GM19463 (cell line): ENCODE measurements around the gene ZNF786.
"Not testable (repeated sequence)": the region's sequence is repeated elsewhere in the genome, so short reads cannot be mapped to it uniquely, and the experiment has no call there.

Experiments used
- ATAC-seq: cut with Tn5 transposase; IDR thresholded peaks from one replicate; pipeline ENCODE4 v1.9.1; 2021; ENCODE audit warnings: mild to moderate bottlenecking, moderate library complexity; ENCODE audit not compliant: unreplicated experiment

The ZNF786 gene, protein sequence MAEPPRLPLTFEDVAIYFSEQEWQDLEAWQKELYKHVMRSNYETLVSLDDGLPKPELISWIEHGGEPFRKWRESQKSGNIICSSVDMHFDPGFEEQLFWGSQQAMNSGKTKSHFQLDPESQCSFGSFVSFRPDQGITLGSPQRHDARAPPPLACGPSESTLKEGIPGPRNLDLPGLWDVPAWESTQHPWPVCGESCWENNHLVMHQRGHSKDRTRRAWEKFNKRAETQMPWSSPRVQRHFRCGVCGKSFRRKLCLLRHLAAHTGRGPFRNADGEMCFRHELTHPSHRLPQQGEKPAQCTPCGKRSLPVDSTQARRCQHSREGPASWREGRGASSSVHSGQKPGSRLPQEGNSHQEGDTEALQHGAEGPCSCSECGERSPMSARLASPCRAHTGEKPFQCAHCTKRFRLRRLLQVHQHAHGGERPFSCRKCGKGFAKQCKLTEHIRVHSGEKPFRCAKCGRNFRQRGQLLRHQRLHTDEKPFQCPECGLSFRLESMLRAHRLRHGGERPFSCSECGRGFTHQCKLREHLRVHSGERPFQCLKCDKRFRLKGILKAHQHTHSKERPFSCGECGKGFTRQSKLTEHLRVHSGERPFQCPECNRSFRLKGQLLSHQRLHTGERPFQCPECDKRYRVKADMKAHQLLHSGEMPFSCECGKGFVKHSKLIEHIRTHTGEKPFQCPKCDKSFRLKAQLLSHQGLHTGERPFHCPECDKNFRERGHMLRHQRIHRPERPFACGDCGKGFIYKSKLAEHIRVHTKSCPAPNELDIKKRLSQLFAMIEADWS

DNA sequence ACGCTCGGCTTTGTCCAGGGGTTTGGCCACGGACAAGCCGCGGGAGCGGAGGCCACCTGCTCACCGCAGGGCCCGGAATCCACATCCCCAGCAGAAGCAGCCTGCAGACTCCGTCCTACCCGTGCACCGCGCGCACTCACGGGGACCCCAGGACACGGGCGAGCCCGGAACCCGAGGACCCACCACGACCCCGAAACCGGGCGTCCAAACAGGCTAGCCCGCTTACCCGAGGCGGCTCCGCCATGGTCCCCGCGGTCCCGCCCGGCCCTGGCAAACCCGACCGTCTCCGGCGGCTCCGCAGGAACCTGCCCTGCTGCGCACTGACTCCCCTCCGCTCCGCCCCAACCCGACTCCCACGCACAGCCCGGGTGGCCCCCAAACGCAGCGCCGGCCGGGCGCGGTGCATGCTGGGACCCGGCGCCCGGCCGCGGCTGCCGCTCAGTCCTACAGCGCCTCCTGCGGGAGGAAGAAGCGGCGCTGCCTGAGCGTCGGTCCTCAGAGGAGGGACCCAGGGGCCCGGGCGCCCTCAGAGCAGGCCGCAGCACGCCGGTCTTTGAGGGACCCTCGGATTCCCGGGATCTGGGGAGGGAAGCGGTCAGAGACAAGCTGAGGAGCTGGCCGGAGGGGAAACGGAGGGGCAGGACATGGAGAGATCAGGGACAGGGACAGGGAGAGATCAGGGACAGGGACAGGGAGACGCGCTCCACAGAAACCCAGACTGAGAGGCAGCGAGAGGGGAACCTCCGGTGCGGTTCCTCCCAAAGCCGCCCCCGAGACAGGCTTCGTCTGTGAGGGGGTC lies at the start of gene ZNF786:
Gene ZNF786, minus strand, starts transcription at position 322 of the 799 bp plus-strand sequence. Its CDS starts 78 bp downstream, at position 244.
- peak; percentile 74 for ATAC-seq

DNA sequence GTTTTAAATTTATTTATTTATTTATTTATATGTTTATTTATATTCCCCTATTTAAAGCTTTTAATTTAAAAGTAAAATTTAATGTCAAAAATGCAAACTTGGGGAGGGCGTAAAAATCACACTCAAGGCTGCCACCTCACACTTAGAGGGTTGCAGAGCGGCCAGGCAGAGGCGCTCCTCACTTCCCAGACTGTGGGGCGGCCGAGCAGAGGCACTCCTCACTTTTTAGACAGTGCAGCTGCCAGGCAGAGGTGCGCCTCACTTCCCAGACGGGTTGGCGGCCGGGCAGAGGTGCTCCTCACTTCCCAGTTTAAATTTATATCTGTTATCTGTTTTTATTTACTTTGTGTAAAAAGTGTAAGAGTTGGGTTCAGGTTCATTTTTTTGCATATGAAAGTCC lies 45.6 kb upstream of the ZNF786 start:
- ATAC-seq = no peak

DNA sequence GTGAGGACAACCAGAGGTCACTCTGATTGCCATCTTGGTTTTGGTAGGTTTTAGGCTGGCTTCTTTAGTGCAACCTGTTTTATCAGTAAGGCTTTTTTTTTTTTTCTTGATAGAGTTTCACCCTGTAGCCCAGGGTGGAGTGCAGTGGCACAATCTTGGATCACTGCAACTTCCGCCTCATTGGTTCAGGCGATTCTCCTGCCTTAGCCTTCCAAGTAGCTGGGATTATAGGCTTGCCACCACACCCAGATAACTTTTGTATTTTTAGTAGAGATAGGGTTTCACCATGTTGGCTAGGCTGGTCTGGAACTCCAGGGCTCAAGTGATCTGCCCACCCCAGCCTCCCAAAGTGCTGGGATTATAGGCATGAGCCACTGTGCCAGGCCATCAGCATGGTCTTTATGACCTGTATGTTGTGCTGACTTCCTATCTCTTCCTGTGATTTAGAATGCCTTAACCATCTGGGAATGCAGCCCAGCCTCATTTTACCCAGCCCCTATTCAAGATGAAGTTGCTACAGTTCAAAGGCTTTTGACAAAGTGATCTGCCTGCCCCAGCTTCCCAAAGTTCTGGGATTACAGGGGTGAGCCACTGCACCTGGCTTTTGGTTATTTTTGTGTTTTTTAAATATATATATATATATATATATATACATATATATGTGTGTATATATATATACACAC lies 42.7 kb upstream of the ZNF786 start:
- no peak for ATAC-seq

DNA sequence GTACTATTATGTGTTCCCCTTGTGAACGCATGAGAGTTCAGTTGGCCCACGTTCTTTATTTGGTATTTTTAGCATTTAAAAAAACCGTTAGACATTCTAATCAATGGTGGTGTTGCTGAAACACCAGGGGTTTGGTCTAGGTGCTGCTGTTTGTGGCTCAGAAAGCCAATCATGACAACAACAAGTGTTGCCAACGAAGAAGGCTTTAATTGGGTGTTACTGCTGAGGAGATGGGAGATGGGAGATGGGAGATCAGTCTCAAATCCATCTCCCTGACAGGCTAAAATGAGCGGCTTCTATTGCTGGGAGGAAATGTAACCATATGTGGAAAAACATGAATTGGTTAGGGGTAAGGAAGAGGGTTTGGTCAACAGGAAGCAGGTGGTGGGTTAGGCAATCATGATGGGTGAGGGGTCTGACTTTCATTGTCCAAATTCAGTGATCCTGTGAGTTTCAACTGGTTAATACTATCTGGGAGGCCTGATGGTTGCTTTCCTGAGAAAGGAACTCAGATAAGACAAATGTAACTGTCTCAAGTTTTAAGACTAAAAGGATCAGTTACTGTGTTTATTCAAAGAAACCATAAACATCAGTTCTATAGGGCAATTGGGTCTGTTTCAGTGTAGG lies 40.2 kb upstream of the ZNF786 start:
- ATAC-seq = no peak

GRCh38 chr7:149126662-149127266 lies 36.2 kb upstream of the ZNF786 start:
- peak; percentile 44 for ATAC-seq

DNA sequence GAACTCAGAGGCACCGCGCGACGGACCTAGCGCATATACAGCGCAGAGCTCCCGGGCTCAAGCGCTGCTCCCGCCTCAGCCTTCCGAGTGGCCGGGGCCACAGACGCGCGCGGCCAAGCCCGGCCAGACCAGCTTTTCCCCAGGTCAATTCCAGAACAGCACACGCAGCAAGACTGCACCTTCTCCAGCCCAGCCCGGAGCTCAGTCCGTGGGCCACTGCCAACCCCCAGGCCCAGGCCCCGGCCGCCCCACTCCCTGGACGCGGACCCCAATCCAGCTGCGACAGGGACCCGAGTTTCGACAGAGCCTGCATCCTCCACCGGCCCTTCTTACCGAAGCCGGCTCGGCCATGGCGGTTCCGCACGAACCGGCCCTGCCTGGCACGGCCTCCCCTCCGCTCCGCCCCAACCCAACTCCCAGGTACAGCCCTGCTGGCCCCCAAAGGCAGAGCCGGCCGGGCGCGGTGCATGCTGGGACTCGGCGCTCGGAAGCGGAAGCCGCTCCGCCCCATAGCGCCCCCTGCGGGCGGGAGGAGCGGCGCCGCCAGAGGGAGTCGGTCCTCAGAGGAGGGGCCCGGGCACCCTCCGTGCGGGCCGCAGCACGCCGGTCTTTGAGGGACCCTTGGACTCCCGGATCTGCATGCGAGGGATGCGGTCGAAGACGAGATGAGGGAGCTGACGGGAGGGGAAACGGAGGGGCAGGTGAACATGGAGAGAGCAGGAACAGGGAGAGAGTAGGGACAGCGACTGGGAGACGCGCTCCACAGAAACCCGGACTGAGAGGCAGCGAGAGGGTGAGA lies 35.5 kb upstream of the ZNF786 start, which contains the start of gene ZNF425:
Gene ZNF425, minus strand, starts transcription at position 462 of the 799 bp plus-strand sequence. Its CDS starts 111 bp downstream, at position 351.
- peak; percentile 81 for ATAC-seq

DNA sequence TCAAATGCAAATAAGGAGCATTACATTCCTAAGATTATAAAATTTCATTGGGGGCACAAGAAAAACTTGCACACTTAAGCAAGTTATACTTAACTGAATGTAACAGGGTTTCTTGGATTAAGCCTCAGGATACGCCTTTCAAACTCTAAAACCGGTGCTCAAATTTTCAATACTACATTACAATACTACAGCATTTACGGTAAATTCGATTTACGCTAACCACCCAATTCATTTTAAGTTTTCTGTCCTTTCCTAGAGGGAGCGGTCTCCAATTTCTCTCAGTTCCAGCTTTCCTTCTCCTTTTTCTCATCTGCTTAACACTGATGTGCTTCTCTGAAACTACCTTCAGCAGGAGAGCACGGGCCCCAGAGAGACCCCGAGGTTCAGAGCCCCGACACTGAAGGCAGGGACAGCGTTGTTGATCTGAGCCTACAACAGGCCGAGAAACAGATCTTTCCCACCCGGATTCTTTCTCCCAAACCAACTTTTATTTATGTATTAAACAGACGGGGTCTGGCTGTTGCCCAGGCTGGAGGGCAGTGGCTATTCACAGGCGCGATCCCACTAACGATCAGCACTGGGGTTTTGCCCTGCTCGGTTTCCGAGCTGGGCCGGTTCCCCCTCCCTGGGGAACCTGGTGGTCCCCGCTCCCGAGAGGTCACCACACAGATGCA lies 34.8 kb upstream of the ZNF786 start:
- ATAC-seq = no peak

- ATAC-seq = no peak
Observed at GRCh38 chr7:149109969-149110368, 19.5 kb upstream of the ZNF786 start.

DNA sequence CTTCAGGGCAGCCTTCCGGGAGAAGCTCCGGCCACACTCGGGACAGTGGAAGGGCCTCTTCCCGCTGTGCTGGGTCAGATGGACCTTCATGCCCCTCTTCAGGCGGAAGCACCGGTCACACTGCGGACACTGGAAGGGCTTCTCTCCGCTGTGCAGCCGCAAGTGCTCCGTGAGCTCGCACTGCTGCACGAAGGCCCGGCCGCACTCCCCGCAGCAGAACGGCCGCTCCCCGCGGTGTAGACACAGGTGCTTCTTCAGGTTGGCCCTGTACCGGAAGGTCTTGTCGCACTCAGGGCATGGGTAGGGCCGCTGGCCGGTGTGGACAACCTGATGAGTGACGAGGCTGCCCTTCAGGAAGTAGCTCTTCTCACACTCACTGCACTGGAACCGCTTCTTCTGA lies 14.2 kb upstream of the ZNF786 start:
- ATAC-seq = no peak

GRCh38 chr7:149104214-149104613 lies 13.7 kb upstream of the ZNF786 start:
- no peak for ATAC-seq

DNA sequence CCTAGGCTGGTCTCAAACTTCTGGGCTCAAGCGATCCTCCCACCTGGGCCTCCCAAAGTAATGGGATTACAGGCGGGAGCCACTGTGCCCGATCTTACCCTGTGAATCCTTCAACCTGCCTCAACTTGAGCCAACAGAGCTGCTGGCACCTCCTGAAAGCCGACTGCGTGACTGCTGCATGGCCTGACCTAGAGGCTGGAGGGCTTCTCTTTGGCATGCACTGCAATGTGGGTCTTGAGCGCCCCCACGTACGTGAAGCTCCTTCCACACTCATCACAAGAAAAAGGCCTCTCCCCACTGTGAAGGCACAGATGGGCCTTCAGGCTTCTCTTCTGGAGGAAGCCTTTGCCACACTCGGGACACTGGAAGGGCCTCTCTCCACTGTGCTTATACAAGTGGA lies 12.9 kb upstream of the ZNF786 start:
- no peak for ATAC-seq

GRCh38 chr7:149102666-149103065 lies 12.1 kb upstream of the ZNF786 start:
- no peak for ATAC-seq

GRCh38 chr7:149100821-149101220 lies 10.3 kb upstream of the ZNF786 start:
- no peak for ATAC-seq

DNA sequence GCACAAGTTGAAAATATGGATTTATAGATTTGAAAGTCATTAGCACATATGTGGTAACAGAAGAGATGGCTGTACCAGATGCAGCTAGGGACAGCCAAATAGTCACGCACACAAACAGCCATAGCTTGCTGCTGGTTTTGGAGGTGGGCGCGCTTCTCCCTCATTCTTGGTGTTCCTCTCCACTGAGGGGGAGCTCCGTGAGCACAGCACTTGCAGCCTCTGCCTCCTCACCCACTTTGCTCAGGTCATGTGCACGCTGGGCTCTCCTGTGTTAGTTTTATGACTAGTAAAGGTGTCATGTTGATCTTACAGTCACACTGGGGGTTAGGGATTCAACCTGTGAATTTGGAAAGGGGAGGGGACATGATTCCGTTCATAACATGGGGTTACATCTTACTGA lies 8.5 kb upstream of the ZNF786 start:
- ATAC-seq = no peak

GRCh38 chr7:149097088-149097487 lies 6.6 kb upstream of the ZNF786 start:
- no peak for ATAC-seq

DNA sequence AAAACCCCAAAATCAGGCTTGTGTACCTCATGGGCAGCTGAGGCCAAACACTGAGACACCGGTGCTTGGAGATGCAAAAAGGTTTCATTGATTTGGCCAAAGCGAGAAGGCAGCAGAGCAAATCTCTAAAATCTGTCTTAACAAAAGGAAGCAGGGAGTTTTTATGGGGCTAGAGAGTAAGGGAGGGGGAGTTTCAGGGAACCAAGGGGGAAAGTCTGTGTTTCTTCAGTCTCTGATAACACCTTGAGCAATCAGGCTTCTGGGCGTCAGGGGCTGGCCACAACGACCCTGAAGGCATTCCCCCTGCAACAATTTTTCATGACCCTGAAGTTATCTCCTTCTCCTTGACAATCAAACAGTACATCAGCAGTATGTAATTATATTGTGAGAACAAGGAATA lies 2.7 kb upstream of the ZNF786 start:
- ATAC-seq = no peak

DNA sequence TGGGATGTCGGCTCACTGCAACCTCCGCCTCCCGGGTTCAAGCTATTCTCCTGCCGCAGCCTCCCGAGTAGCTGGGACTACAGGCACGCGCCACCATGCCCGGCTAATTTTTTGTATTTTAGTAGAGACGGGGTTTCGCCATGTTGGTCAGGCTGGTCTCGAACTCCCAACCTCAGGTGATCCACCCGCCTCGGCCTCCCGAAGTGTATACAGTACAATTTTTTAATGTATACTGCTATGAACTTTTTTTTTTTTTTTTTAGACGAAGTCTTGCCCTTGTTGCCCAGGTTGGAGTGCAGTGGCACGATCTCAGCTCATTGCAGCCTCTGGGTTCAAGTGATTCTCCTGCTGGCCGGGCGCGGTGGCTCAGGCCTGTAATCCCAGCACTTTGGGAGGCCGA lies 1.7 kb upstream of the ZNF786 start:
- not testable (repeated sequence) for ATAC-seq

DNA sequence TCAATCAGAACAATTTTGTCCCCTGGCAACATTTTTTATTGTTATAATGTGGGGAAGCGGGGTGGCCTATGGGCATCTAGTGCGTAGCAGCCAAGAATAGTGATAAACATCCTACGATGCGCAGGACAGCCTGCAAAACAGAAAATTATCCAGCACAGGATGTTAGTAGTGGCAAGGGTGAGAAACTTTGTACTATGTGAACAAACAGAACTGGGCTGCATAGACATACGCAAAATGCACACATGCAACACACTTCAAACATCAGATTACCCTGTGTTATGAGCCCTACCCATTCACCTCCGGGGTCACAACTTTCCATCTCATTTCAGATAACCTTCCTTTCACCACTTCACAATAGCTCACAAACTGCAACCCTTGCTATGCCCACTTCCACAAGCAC lies 3.1 kb downstream of the ZNF786 start:
- ATAC-seq = no peak
